ENCODE measurements around the gene NFATC2IP.
"Not testable (repeated sequence)": the region's sequence is repeated elsewhere in the genome, so short reads cannot be mapped to it uniquely, and the experiment has no call there.

The NFATC2IP gene

GRCh38 chr16:28926284-28926683 is 24.5 kb upstream of the NFATC2IP start:
- DNase-seq (ENCODE audit: low read depth): not testable (repeated sequence)

GRCh38 chr16:28927815-28928214 is 22.9 kb upstream of the NFATC2IP start:
- DNase-seq (ENCODE audit: low read depth): no peak

- no peak for DNase-seq (ENCODE audit: low read depth)
These were observed 20.5 kb upstream of the NFATC2IP start for GRCh38 chr16:28930203-28930602.

GRCh38 chr16:28930652-28931051 is 20.1 kb upstream of the NFATC2IP start:
- no peak for DNase-seq (ENCODE audit: low read depth)

- DNase-seq (ENCODE audit: low read depth): no peak
These were observed 18.9 kb upstream of the NFATC2IP start, which contains the start of gene CD19 for GRCh38 chr16:28931801-28932225. CD19 (plus strand) TSS chr16:28931971; CDS start chr16:28932001, 30 bp downstream.

- DNase-seq (ENCODE audit: low read depth): no peak
These were observed 18.2 kb upstream of the NFATC2IP start for GRCh38 chr16:28932339-28933141.

GRCh38 chr16:28933171-28933570 is 17.6 kb upstream of the NFATC2IP start:
- DNase-seq (ENCODE audit: low read depth): no peak

GRCh38 chr16:28935346-28935745 is 15.4 kb upstream of the NFATC2IP start:
- DNase-seq (ENCODE audit: low read depth): no peak

- peak; percentile 35 for DNase-seq (ENCODE audit: low read depth)
These were observed 14.6 kb upstream of the NFATC2IP start for GRCh38 chr16:28935924-28936783.

- DNase-seq (ENCODE audit: low read depth): no peak
These were observed 14.0 kb upstream of the NFATC2IP start for GRCh38 chr16:28936784-28937155.

GRCh38 chr16:28937222-28937876 is 13.4 kb upstream of the NFATC2IP start:
- DNase-seq (ENCODE audit: low read depth): no peak

GRCh38 chr16:28938721-28939120 is 12.0 kb upstream of the NFATC2IP start:
- DNase-seq (ENCODE audit: low read depth): no peak

GRCh38 chr16:28939825-28940224 is 10.9 kb upstream of the NFATC2IP start:
- DNase-seq (ENCODE audit: low read depth): not testable (repeated sequence)

GRCh38 chr16:28943281-28943680 is 7.5 kb upstream of the NFATC2IP start:
- DNase-seq (ENCODE audit: low read depth): no peak

GRCh38 chr16:28946681-28947080 is 4.1 kb upstream of the NFATC2IP start:
- no peak for DNase-seq (ENCODE audit: low read depth)

- no peak for DNase-seq (ENCODE audit: low read depth)
These were observed 740 bp downstream of the NFATC2IP start for GRCh38 chr16:28951410-28951943.

GRCh38 chr16:28958216-28958615 is 7.5 kb downstream of the NFATC2IP start:
- DNase-seq (ENCODE audit: low read depth): no peak

- no peak for DNase-seq (ENCODE audit: low read depth)
These were observed 8.1 kb downstream of the NFATC2IP start for GRCh38 chr16:28958836-28959235.

GRCh38 chr16:28964072-28964471 is 13.3 kb downstream of the NFATC2IP start:
- no peak for DNase-seq (ENCODE audit: low read depth)

GRCh38 chr16:28964496-28964895 is 13.8 kb downstream of the NFATC2IP start:
- no peak for DNase-seq (ENCODE audit: low read depth)

GRCh38 chr16:28967156-28967555 is 16.4 kb downstream of the NFATC2IP start:
- DNase-seq (ENCODE audit: low read depth): no peak

- DNase-seq (ENCODE audit: low read depth): not testable (repeated sequence)
These were observed 19.0 kb downstream of the NFATC2IP start for GRCh38 chr16:28969696-28970095.
